Astrocyte (in vitro differentiated cells and primary cell): ENCODE measurements around the gene MGAT5. TPM values are rescaled to one million over a fixed set of nuclear protein-coding genes. Genes with fewer than 3 reads are reported as not detected.

Experiments used
- DNase-seq: peaks from one replicate; pipeline ENCODE4 v3.0.0-alpha.2; 2010; ENCODE audit warnings: low read depth
- FAIRE-seq: peaks from 2 replicates; lab custom pipeline; 2011; peaks lifted over from hg19 to GRCh38; lab: Jason Lieb, UNC
- H2AFZ ChIP-seq: 2 replicates; pipeline ENCODE4 v1.6.0; 2012; ENCODE audit warnings: low read depth, low read length, inconsistent platforms
- H3K27ac ChIP-seq: 2 replicates; pipeline ENCODE4 v1.5.1; 2011; ENCODE audit warnings: low read depth, low read length, inconsistent platforms
- H3K27me3 ChIP-seq: 2 replicates; pipeline ENCODE4 v1.6.0; 2011; ENCODE audit warnings: low read length, inconsistent platforms; ENCODE audit not compliant: insufficient read depth
- H3K36me3 ChIP-seq: 2 replicates; pipeline ENCODE4 v1.5.1; 2011; ENCODE audit warnings: low read length, inconsistent platforms; ENCODE audit not compliant: insufficient read depth
- H3K4me1 ChIP-seq: 2 replicates; pipeline ENCODE4 v1.5.1; 2011; ENCODE audit warnings: low read length, inconsistent platforms; ENCODE audit not compliant: insufficient read depth
- H3K4me2 ChIP-seq: 2 replicates; pipeline ENCODE4 v1.6.0; 2012; ENCODE audit warnings: low read length, inconsistent platforms
- H3K4me3 ChIP-seq: 2 replicates; pipeline ENCODE4 v1.5.1; 2011; ENCODE audit warnings: low read depth, mild to moderate bottlenecking, low read length, inconsistent platforms; ENCODE audit not compliant: insufficient read depth
- H3K79me2 ChIP-seq: 2 replicates; pipeline ENCODE4 v1.6.0; 2012; ENCODE audit warnings: mild to moderate bottlenecking, low read length, inconsistent platforms; ENCODE audit not compliant: insufficient read depth
- H3K9ac ChIP-seq: 2 replicates; pipeline ENCODE4 v1.6.0; 2012; ENCODE audit warnings: mild to moderate bottlenecking, low read length, inconsistent platforms
- H3K9me3 ChIP-seq: 2 replicates; pipeline ENCODE4 v1.5.1; 2012; ENCODE audit warnings: low read depth, mild to moderate bottlenecking, low read length, inconsistent platforms; ENCODE audit not compliant: insufficient read depth
- H4K20me1 ChIP-seq: 2 replicates; pipeline ENCODE4 v1.6.0; 2012; ENCODE audit warnings: low read length, inconsistent platforms; ENCODE audit not compliant: insufficient read depth
- H3K27ac Mint-ChIP-seq: one replicate; pipeline ENCODE4 v1.8.0; 2021; ENCODE audit warnings: mild to moderate bottlenecking, mixed read lengths; ENCODE audit not compliant: unreplicated experiment
- H3K27me3 Mint-ChIP-seq: one replicate; pipeline ENCODE4 v1.8.0; 2021; ENCODE audit warnings: low read depth, mixed read lengths; ENCODE audit not compliant: unreplicated experiment
- H3K36me3 Mint-ChIP-seq: one replicate; pipeline ENCODE4 v1.8.0; 2021; ENCODE audit warnings: low read depth, mixed read lengths; ENCODE audit not compliant: unreplicated experiment
- H3K4me1 Mint-ChIP-seq: one replicate; pipeline ENCODE4 v1.8.0; 2021; ENCODE audit warnings: low read depth, mixed read lengths; ENCODE audit not compliant: unreplicated experiment
- H3K4me3 Mint-ChIP-seq: one replicate; pipeline ENCODE4 v1.8.0; 2021; ENCODE audit warnings: mild to moderate bottlenecking, moderate library complexity, mixed read lengths; ENCODE audit not compliant: unreplicated experiment
- H3K9me3 Mint-ChIP-seq: one replicate; pipeline ENCODE4 v1.8.0; 2021; ENCODE audit warnings: mild to moderate bottlenecking, mixed read lengths; ENCODE audit not compliant: unreplicated experiment
- EZH2 ChIP-seq: IDR thresholded peaks from 2 replicates; pipeline ENCODE4 v1.6.1; 2012; ENCODE audit warnings: mild to moderate bottlenecking, low read length, inconsistent platforms; ENCODE audit not compliant: insufficient read depth
- total RNA-seq: library from RNA; stranded (reverse); gene quantifications from 2 replicates; pipeline ENCODE4 v1.2.1, GENCODE V29; 2021
- TF ChIP-seq, protein P1 (sequence below): IDR thresholded peaks from 2 replicates; pipeline ENCODE4 v1.5.1; 2011; ENCODE audit warnings: low read depth, mild to moderate bottlenecking, inconsistent platforms, low read length, moderate library complexity; ENCODE audit not compliant: insufficient read depth

Gene MGAT5
- total RNA-seq, 1 donor from 2014 or later = 80.2 TPM

DNA sequence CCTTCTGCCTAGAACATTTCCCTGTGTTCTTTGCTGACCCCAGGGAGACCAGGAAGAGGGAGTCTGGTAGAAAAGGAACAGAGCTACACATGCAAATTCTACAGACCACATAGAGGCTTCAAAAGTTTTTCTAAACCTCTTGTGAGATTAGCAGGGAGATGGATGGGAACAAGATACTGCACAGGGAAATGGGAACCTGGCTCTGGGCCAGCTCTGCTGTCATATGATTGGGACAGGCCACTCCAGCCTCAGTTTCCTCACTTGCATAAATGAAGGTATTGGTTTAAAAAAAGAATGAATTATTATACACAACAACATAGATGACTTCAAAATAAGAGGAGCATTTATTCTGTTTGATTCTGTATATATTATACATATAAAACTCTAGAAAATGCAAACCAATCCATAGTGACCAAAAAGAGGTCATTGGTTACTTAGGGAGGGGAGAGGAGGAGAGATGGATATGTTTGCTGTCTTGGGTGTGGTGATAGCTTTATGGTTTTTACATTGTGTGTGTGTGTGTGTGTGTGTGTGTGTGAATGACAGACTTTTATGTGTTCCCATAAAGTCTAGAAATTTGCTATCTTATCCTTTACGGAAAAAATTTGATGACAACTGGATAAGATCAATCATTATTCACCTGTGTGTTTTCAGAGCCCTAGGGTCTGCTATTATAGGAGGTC, 115.5 kb downstream of the MGAT5 start:
- Histone ChIP-seq H3K27ac (no peak overlapping the region), H3K27me3 (no peaks in the 10 kb centered on the region), H3K9me3 (no peaks in the 10 kb centered on the region), H2AFZ (no peak overlapping the region), H3K79me2 (no peaks in the 10 kb centered on the region), H3K9ac (no peak overlapping the region), H3K4me2 (no peak overlapping the region), H3K4me1 (peaks cover 34% of the 10 kb centered on the region), H3K4me3 (no peak overlapping the region), H4K20me1 (peaks cover 7% of the 10 kb centered on the region), H3K36me3 (no peaks in the 10 kb centered on the region)
- H3K27ac Mint-ChIP-seq = no peak overlapping the region
- DNase-seq (no peak), FAIRE-seq (no peak)
- no peaks in the 10 kb centered on the region for H3K9me3 Mint-ChIP-seq
- H3K4me1 Mint-ChIP-seq = peaks cover 24% of the 10 kb centered on the region
- H3K36me3 Mint-ChIP-seq = peaks cover 5% of the 10 kb centered on the region
- no peak overlapping the region for H3K4me3 Mint-ChIP-seq
- no peak for TF ChIP-seq EZH2
- TF ChIP-seq, protein P1, sequence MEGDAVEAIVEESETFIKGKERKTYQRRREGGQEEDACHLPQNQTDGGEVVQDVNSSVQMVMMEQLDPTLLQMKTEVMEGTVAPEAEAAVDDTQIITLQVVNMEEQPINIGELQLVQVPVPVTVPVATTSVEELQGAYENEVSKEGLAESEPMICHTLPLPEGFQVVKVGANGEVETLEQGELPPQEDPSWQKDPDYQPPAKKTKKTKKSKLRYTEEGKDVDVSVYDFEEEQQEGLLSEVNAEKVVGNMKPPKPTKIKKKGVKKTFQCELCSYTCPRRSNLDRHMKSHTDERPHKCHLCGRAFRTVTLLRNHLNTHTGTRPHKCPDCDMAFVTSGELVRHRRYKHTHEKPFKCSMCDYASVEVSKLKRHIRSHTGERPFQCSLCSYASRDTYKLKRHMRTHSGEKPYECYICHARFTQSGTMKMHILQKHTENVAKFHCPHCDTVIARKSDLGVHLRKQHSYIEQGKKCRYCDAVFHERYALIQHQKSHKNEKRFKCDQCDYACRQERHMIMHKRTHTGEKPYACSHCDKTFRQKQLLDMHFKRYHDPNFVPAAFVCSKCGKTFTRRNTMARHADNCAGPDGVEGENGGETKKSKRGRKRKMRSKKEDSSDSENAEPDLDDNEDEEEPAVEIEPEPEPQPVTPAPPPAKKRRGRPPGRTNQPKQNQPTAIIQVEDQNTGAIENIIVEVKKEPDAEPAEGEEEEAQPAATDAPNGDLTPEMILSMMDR = no peak
- no peaks in the 10 kb centered on the region for H3K27me3 Mint-ChIP-seq

DNA sequence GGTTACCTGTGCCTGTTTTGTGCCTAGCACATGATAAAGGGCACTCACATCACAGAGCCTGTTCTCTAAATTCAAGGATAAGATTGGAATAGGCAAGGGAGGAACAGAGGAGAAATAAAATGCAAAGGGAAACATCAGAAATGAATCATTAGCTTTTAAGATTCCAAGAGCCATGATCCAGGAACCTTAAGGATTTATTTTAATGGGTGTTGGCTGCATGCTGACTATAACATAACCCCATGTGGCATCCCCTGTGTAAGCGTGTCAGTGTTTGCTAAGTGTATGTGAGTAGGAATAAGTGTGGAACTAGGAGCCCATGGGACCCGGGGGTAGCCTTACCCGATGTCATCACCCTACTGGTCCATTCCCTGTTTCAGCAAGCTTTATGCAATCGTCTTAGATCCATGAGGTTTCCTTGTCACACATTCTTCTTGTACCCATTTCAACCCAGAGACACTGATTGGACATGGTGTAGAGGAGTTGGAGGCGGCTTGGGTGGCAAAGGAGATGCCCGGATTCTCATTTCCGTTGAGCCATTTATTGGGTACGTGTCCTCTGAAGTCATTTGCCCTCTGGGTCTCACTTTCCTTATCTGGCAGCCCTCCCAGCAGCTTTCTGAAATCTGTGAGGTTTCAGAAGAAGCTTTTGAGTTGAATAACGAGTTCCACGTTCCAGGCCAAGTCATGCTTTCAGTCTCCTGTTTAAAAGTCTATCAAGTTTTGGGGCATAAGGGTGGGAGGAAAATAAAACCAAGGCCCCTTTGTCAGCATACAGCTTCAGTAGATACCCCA, 117.0 kb downstream of the MGAT5 start:
- no peak overlapping the region for H3K4me3 Mint-ChIP-seq
- Histone ChIP-seq H3K4me3 (no peak overlapping the region), H3K27me3 (no peaks in the 10 kb centered on the region), H3K4me2 (no peak overlapping the region), H3K4me1 (peaks cover 34% of the 10 kb centered on the region), H3K27ac (no peak overlapping the region), H4K20me1 (peaks cover 7% of the 10 kb centered on the region), H2AFZ (no peak overlapping the region), H3K79me2 (no peaks in the 10 kb centered on the region), H3K36me3 (no peaks in the 10 kb centered on the region), H3K9me3 (no peaks in the 10 kb centered on the region), H3K9ac (no peak overlapping the region)
- peaks cover 5% of the 10 kb centered on the region for H3K36me3 Mint-ChIP-seq
- H3K4me1 Mint-ChIP-seq = peaks cover 24% of the 10 kb centered on the region
- H3K9me3 Mint-ChIP-seq = no peaks in the 10 kb centered on the region
- FAIRE-seq = no peak
- no peaks in the 10 kb centered on the region for H3K27me3 Mint-ChIP-seq
- DNase-seq = no peak
- TF ChIP-seq, protein P1 = no peak
- no peak for TF ChIP-seq EZH2
- no peak overlapping the region for H3K27ac Mint-ChIP-seq

- Histone ChIP-seq H3K9ac (peak overlapping the region; percentile 15), H3K36me3 (no peaks in the 10 kb centered on the region), H2AFZ (no peak overlapping the region), H3K4me1 (peaks cover 34% of the 10 kb centered on the region), H3K4me2 (peak overlapping the region; percentile 62), H3K27ac (peak overlapping the region; percentile 62), H3K4me3 (no peak overlapping the region), H3K27me3 (no peaks in the 10 kb centered on the region), H3K9me3 (no peaks in the 10 kb centered on the region), H4K20me1 (peaks cover 7% of the 10 kb centered on the region), H3K79me2 (no peaks in the 10 kb centered on the region)
- Mint-ChIP-seq H3K27me3 (no peaks in the 10 kb centered on the region), H3K4me1 (peaks cover 28% of the 10 kb centered on the region), H3K4me3 (no peak overlapping the region), H3K27ac (no peak overlapping the region), H3K36me3 (peaks cover 3% of the 10 kb centered on the region), H3K9me3 (no peaks in the 10 kb centered on the region)
- DNase-seq = peak; percentile 89
- no peak for FAIRE-seq
- TF ChIP-seq, protein P1 = no peak
- no peak for TF ChIP-seq EZH2
Measured at GRCh38 chr2:134372141-134372540, 118.3 kb downstream of the MGAT5 start.
